Stimulated activated CD8-positive, alpha-beta memory T cell treated with anti-CD3 and anti-CD28 coated beads, Interleukin-15, amount 100 ng/mL, for 4 hours (primary cell): Measurements from ENCODE around the gene RASSF9.

Experiments used
- DNase-seq, 2 donors: peaks; one replicate each; pipeline ENCODE4 v3.0.0-alpha.2; 2020; ENCODE audit warnings: low read depth in 2 of 2

Gene RASSF9

DNA sequence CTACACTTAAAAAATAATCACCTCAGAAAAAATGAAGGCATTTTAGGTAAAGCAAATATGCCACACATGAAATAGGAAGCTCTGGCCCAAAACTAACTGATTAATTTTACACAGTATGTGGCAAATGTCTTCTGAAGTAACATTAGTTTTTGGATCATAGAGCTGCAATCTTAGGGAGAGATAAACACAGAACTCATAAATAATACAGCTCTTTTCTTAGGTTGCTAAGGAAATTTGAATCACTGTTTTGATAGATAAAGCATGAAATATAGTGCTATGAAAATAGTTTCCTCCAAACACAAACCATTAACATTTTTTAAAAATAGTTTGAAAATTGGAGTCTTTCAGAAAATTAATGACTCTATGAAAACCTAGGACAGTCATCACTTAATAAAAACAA is 15.0 kb downstream of the RASSF9 start:
- DNase-seq = no peak

- no peak for DNase-seq
Measured at GRCh38 chr12:85820101-85820500, 16.1 kb downstream of the RASSF9 start.

- DNase-seq = no peak
Measured at GRCh38 chr12:85814741-85815140, 21.5 kb downstream of the RASSF9 start.

GRCh38 chr12:85814071-85814470 is 22.1 kb downstream of the RASSF9 start:
- no peak for DNase-seq

DNA sequence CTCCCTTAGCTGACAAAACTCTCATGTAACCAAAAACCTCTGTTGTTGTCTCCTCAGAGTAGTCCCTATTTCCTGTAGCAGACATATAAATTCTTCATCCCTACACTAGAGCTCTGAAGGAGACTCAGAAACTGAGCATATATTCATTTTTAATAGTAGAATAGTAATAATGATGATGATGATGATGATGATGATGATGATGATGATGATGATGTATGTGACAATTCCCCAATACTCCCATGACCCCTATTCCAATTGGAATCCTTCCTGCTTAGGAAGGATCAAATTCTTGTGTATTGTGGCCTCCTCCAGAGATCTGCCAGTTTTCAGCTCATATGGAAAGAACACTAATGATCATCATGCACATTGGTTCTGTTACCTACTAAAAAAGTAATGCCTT is 26.7 kb downstream of the RASSF9 start:
- DNase-seq = no peak

- DNase-seq = no peak
Measured at GRCh38 chr12:85807730-85808129, 28.5 kb downstream of the RASSF9 start.

- DNase-seq = no peak
Measured at GRCh38 chr12:85805654-85806053, 30.6 kb downstream of the RASSF9 start.

- no peak for DNase-seq
Measured at GRCh38 chr12:85804663-85805062, 31.5 kb downstream of the RASSF9 start.

GRCh38 chr12:85803923-85804322 is 32.3 kb downstream of the RASSF9 start:
- DNase-seq = no peak

DNA sequence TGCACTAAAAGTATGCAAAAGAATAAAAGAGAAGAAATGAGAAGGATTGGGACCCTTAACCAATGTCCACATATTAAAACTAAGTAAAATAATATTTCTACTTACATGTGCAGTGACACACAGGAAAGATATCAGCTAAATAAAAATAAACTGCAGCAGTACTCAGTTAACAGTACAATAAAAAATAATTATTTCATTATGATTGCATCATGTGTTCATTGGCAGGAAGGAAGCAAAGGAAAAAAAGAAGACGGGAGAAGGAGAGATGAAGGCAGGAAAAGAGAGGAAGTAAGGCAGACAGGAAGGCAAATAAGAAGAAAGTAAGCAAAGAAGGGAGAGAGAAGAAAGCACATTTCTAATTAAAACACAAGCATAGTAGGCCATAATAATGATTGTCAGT is 33.0 kb downstream of the RASSF9 start:
- DNase-seq = no peak

DNA sequence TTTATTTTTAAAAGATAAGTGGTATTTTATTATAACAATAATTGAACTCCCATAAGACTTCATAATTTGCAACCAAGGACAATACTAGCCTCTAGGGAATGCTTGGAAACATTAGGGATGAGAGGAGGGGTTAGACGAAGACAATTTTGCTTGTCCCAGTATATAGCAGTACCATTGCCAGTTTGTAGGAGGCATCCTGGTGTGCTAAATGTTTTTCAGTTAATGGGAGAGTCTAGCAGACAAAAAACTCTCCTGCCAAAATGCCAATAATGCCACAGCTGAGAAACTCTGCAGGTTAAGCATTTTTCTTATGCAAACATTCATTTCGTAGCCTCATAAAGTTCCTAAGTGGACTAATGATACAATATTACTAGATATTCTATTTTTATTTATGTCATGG is 38.1 kb downstream of the RASSF9 start:
- DNase-seq = no peak

GRCh38 chr12:85796001-85796400 is 40.2 kb downstream of the RASSF9 start:
- no peak for DNase-seq

DNA sequence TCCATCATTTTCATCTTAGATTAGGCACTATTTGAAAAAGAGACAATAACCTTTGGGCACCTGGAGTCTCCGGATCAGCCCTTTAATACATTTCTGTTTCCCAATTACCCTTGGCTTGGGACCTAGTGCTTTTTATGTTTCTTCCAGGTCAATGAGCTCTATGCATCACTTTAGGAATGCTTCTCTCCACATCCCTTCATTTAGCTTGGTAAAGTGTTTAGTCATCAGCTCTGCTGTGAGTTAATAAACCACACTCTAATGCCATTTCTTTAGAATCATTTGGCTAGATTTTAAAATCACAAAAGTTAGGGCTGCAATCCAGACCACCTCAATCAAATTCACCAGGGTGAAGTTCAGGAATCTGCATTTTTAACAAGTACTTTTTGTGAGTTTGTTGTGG is 41.7 kb downstream of the RASSF9 start:
- DNase-seq = no peak

DNA sequence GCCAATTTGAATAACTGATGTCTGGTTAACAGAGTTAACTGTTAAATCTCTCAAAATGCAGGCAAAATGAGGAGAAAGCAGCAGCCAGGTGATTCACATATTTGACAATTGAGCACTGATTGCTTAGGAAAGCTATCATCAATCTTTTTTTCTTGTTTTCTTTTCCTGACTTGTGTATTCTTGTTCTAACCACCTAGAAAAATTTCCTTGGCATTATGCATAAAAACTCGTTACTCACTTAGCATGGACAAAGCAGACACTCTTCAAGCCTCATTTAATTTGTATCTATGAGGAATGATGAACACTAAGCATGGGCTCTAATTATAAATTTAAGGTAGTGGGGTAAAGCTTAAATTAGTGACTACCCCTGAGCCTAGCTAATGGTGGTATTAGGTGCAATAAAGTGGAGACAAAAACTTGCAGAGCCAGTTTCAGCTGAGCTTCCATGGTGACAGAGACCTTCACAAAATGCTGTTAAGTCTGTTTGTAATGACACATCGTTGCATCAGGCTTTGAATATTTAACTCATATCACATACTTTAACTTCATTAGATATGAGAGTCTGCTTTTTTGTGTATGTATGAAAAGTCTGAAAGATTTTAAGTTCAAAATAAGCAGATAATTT is 52.0 kb downstream of the RASSF9 start:
- DNase-seq = no peak

DNA sequence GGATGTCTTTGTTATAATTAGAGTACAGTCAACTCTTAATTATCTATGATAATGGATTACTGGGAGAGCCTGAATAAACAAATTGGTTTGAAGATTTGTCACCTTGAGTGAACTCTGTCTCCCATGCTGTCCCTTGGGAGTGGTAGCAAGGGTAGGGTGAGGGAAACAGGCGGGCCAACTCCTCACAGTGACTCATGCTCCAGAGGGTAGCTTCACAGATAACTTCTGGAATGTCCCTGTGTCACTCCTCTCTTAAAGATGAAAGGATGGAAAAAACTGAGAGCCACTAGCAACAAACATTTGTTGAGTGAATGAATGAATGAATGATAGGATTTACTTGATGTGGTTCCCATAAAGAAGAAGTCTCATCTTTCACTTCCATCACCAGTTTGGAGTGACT is 53.5 kb downstream of the RASSF9 start:
- DNase-seq = no peak

DNA sequence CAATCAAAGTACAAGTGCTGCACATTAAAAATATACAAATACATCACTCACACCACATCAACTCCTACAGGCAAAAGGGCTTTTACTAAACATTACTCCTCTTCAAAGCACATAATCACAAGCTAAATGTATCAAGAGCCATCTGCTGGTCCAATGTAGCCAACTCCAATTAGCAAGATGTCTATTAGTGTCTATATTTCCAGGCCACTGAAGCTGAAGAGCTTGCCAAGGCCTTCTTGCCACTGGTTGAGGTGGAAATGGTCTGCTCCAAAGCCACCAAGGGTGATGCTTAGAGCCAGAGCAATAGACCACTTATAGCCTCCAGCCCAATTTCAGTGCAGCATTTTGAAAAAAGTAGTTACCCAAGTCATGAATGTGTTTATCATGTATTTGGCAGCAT is 54.4 kb downstream of the RASSF9 start:
- DNase-seq = no peak

DNA sequence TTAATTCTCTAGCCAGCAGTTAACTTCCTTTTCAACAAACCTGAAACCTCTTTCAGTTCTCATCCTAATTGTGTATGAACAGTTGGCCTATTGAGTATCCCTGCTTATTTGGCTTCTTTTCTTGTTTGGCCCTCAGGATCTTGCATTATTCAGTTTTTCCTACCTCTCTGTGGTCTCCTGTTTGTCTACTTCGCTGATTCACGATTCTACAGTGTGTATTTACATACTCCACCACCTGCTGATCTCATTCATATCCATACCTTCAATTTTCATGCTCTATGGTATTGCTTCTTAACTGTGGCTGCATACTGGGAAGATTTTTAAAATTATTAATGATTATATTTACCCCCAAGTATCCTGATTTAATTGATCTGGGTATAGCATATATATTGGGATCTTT is 56.4 kb downstream of the RASSF9 start:
- no peak for DNase-seq

GRCh38 chr12:85775091-85775490 is 61.1 kb downstream of the RASSF9 start:
- DNase-seq = no peak

- no peak for DNase-seq
Measured at GRCh38 chr12:85765453-85765869, 70.7 kb downstream of the RASSF9 start.

DNA sequence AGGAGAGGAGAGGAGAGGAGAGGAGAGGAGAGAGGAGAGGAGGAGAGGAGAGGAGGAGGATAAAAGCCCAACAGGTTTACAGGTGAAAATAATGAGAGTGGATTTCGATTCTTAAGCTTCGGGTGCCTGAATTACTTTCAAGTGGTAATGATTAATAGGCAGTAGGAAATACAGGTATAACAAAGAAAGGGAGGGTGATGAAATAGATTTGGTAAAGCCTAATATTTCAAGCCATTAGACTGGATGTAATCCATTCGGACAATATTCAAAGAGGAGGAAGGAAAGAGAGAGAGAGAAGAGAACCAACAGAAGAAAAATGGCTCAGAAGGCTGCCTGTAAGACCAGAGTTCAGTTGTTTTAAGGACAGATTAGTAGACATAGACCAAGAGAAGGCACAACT is 76.6 kb downstream of the RASSF9 start:
- no peak for DNase-seq

DNA sequence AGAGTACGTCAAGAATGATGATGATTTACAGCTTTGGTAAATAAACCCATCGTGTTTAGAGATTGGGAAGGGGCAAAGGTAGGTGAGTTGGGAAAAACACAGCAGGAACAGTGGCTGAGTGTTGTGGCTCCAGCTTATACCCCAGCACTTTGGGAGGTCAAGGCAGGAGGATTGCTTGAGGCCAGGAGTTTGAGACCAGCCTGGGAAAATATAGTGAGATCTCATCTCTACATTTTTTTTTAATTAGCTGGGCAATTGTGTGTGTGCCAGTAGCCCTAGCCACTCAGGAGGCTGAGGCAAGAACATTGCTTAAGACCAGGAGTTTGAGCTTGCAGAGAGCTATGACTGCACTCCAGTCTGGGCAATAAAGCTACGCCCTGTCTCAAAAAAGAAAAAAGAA is 77.1 kb downstream of the RASSF9 start:
- no peak for DNase-seq

DNA sequence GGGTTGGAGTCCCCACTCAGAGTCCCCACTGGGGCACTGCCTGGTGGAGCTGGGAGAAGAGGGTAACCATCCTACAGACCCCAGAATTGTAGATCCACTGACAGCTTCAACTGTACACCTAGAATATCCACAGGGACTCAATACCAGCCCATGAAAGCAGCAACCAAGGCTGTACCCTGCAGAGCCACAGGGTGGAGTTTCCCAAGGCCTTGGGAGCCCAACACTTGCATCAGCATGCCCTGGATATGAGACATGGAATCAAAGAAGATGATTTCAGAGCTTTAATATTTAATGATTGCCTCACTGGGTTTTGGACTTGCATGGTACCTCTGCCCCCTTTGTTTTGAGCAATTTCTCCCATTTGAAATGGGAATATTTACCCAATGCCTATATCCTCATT is 80.4 kb downstream of the RASSF9 start:
- no peak for DNase-seq
